Raji (cell line): ENCODE measurements around the gene DOCK8.

Experiments used
- POLR2A ChIP-seq: IDR thresholded peaks from 2 replicates; pipeline ENCODE4 v1.6.1; 2011; ENCODE audit warnings: low read depth, low read length, control low read depth; ENCODE audit not compliant: insufficient read depth

Gene DOCK8

DNA sequence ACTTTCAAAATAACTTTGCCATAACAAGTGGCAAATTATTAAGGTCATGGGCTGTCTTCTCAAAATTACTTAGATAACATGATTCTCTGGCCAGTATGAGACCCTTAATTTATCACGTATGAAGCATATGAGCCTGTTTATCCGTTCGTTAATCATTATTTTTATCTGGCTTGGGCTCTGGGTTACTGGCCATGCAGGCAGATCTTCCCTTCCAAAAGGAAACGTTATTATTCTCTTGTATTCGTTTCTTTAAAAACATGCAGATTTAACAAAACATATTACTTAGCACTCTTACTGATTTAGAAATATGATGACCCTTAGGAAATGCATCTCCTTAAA, 148.6 kb downstream of the DOCK8 start:
- no peak for TF ChIP-seq POLR2A

DNA sequence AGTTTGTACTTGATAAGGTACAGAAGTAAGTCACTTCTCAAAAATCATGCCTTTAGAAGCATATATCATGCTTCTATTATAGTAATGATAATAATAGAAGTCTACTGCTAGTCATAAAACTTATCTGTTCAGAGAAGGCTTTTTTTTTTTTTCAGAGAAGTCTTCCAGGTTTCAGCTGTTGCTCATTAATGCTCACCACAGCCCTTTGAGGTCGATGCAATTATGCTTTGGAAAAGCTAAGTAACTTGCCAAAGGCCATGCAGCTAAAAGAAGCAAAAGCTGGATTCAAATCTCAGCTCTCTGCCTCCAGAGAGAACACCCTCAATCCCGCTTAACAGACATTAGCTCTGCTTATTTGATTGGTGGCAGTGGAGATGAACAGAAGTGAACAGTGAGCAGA, 150.8 kb downstream of the DOCK8 start:
- no peak for TF ChIP-seq POLR2A

DNA sequence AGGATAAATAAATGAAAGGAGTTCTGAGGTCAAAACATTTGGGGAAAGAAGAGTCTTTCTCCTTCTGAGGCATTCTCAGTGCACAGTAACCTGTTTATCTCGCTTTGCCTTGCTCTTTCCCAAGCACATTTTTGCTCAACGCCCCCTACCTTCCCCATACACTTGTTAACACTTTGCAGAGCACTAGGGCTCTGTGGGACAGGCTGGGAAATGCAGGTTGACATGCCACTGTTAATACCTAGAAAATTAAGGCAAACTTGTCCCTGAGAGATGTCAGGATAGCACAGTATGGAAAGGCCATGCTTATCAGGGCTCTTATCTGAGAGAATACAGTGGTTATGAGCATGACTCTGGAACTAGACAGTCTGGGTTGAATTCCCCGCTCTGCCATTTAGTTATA, 152.0 kb downstream of the DOCK8 start:
- no peak for TF ChIP-seq POLR2A

DNA sequence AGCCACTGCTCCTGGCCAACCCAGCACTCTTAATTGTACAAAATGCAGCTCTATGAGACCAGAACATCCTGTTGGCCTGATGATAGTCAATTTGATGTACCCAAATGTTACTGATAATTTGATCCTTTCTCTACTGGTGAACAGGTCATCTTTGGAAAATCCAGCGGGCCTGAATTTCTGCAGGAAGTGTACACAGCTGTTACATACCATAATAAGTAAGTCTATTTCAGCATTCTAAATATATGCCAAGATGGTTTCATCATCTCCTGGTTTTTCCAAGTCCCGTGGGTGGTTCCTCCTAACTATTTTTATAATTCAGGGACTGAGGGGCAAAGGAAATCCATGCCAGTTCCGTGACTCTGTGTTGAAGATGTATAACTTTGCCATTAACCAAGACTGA, 155.4 kb downstream of the DOCK8 start:
- no peak for TF ChIP-seq POLR2A

DNA sequence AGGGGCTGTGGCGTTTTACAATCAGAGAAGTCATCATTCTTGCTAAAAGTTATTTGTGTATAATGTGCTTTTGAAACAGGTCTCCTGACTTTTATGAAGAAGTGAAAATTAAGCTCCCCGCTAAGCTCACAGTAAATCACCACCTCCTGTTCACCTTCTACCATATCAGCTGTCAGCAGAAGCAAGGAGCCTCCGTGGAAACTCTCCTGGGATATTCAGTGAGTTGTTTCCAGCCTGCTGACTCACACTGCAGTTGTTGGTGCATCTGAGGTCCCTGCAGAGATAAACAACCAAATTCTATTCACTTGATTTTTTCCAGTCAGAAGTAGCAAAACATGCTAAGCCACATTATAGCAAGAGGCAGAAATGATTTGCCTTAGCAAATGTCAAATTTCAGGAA, 156.7 kb downstream of the DOCK8 start:
- TF ChIP-seq POLR2A, result no peak

DNA sequence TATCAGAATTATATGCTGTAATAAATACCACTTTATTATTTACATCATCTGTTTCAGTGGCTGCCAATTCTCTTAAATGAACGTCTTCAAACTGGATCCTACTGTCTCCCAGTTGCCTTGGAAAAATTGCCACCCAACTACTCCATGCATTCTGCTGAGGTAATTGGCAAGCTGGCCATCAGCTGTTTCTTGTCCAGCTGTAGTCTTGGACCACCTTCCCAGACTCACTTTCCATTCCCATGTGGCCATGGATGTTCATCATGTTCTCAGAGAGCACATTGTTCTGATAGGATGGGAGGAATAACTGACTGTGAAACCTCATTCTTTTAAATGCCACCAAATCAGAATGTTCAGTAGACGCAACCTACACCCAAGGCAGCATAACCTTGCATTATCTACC, 157.5 kb downstream of the DOCK8 start:
- no peak for TF ChIP-seq POLR2A

DNA sequence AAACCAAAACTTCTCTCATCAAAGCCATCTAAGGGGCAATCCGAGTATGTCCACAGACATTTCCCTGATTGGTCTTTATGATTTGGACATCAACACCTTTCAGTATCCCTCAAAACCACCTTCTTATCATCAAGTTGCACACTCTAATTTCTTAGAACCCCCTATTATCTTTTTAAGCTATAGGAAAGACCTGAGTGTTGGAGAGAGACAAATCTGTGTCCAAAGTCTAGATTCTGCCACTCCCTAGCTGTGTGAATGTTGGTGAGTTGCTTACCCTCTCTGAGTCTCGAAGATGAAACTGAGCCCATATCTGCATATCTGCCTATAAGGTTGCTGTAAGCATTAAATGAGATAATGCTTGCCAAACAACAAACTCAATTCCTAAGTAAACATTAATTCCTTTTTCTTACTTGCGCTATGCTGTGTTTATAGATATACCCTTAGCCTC, 159.1 kb downstream of the DOCK8 start:
- no peak for TF ChIP-seq POLR2A

DNA sequence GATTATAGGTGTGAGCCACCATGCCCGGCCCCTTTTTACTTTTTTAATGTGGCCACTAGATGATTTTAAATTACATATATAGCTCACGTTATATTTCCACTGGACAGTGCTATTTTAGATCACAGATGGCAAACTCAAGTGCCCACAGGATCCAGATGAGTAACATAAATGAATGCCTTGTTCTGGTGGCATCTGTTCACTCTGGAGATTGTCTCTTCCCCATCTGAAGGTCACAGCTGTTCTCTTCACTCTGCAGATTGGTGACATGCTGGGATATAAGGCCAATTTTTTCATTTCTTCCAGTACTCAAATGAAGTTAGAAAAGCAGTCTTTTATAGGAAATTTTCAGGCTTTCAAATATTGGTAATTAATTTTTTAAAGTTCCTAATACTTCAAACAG, 160.1 kb downstream of the DOCK8 start:
- TF ChIP-seq POLR2A, result no peak

DNA sequence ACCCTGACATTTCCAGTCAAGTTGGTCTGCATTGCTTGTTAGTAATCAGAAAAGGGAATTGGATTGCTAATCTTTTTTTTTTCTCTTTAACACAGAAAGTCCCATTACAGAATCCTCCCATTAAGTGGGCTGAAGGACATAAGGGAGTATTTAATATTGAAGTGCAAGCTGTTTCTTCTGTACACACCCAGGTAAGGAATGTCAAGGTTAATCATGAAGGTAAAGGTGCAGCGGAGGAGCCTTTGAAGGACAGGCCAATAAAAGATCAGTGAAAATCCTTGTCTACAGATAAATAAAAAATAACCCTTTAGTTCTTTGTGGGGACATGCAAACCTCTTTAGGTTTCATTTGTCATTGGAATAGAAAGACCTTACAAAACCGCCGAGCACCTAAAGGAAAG, 161.4 kb downstream of the DOCK8 start:
- no peak for TF ChIP-seq POLR2A

DNA sequence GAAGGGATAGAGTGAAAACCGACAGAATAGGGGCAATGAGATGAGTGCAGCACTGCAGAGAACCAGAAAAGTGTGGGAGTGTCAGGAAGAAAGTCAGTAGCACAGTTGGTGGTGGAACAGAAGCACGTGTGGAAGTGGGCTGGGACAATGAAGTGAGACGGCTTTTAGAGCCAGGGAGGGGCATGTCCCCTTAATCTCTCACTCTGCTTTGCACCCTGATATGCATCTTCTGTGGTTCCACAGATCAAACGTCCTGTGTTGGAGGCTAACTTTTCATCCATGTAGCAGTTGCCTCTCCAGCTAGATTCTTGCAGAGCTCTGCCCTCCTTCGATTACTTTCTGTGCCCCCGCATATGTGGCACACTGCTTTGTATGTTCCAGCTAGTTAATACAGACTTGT, 163.6 kb downstream of the DOCK8 start:
- no peak for TF ChIP-seq POLR2A

DNA sequence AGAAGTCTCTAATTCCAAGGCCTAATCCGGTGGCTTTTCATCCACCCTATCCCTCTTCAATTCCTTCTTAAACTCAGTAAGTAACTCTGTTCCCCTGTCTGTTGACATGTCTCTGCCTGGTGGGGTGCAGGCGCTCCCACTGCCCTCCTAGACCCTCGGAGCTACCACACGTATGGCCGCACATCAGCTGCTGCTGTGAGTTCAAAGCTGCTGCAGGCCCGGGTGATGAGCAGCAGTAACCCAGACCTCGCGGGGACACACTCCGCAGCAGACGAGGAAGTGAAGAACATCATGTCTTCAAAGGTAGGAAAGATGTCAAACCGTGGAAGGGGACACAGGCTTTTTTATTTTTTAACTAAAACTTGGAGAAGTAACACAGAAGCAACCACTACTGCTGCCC, 167.7 kb downstream of the DOCK8 start:
- no peak for TF ChIP-seq POLR2A

DNA sequence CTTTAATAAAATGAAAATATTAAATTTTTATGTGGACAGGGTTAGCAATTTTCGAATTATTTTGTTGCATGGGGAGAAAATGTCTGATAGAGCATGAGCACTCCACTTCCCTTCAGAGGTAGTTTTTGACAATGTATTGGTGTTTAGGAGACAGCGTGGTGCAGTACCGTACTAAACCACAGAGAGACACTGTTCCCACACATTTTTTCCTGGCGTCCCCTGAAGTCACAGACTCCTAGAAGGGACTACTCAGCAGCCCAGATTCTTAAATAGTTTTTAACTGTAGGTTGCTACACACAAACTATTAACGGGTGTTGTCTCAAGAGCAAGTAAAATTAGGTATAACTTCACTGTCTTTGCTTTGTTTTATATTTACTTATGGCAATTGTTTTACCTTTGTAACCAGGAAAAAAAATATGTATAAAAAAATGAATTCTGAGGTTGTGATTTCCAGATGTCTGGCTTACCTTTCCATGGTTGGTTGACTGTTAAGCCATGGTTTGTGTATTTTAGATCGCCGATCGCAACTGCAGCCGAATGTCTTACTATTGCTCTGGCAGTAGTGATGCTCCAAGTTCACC, 171.2 kb downstream of the DOCK8 start:
- no peak for TF ChIP-seq POLR2A

DNA sequence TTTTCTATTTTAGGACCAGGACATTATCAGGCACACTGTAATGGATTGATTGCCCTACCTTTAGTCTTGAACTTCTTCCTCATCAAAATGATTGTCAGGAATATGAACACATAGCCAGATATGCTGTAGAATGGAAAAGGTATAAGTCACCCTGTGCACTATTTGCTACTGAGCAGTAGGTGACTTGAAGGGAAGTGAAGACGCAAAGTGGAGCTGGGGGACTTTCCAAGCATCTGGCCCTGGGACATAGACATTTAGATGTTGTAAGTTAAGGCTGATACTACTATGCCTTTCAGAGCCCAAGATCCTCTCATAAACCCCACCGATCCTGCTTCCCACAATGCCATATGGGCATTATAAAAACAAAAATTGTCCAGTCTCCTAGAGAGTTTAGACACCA, 174.5 kb downstream of the DOCK8 start:
- TF ChIP-seq POLR2A, result no peak

DNA sequence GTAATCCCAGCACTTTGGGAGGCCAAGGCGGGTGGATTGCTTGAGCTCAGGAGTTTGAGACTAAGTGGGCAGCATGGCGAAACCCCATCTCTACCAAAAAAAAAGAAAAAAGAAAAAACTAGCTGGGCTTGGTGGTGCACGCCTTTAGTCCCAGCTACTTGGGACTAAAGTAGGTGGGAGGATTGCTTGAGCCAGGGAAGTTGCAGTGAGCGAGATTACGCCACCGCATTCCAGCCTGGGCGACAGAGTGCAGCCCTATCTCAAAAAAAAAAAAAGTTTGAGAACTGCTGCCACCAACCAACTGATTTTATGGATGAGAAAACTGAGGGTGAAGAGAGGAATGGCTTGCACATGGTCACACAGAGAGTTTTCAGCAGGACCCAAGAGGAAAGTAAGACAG, 175.1 kb downstream of the DOCK8 start:
- TF ChIP-seq POLR2A, result no peak

DNA sequence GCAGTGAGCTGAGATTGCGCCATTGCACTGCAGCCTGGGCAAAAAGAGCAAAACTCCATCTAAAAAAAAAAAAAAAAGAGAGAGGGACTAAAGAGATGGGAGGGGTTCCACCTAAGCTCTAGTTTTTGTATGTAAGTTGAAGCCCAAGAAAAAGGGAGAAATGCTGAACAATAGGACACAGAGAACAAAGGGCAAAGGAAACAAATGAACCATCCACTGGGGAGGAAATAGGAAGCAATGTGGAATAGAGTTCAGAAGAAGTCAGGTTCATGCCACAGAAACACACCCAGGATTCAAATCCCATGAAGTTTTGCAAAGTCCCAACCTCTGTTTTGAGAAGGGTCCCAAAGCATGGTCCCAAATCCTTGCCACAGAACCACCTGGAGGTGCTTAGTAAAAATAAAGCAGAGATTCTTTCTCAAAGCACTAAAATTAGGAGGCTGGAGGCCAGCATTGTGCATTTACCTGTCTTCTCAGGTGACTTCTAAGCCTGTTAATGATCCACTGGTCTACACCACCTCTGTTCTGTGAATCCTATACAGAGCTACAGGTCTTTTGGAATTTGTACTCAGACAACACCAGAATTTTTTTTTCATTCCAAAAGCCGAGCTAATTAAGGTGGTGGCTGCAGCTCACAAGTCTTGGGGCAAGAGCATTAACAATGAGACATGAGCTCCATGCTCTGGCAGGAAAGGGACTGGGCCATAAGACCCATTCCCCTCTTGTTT, 177.6 kb downstream of the DOCK8 start:
- no peak for TF ChIP-seq POLR2A

DNA sequence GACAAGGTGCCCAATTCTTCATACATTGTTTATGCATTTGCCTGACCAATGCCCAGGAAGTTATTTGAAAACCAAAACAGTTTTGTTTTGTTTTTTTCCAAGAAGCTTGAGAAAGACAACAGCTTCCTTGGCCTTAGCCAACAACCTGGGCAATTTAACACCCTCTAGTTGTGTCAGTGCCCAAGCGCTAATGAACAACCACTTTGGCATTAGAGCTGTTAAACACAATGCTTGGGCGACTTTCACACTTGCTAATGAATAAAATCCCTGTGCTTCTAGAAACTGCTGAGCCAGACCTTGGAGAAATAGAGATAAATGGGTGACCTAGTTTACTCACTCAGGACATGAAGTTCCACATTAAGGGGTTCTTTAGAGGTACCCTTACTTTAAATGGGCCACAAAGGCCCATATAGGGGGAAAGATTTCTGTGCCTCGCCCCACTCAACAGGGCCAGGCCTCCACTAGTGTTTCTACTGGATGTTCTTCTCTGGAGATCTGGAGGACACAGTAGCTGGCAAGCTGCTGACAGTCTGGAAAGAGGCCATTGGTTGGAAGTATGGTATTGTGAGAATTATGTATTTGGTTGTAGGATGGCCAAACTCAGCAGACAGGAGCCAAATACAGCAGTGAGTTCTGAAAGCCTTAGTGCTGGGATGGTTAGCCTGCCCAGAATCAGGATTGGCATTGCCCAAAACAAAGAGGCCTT, 179.8 kb downstream of the DOCK8 start:
- no peak for TF ChIP-seq POLR2A
